ENCODE data around the gene SMIM35.
"Not testable (repeated sequence)": the region's sequence is repeated elsewhere in the genome, so short reads cannot be mapped to it uniquely, and the experiment has no call there.

SMIM35 gene

DNA sequence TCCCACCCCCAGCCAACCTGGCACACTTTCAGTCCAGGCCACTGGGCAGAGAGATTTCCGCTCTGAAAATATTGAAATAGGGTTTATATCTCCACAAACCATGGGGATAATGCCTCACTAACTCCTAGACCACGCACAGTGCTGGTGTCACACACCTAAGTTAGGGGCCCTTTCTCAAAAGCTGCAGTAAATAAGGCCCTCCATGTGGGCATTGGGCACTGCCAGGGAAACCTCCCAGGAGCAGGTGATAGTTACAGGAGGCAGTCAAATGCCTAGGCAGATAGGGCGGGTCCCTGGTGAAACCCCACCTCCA, 103.6 kb downstream of the SMIM35 start:
- no peak for DNase-seq (ENCODE audit: low spot score)

DNA sequence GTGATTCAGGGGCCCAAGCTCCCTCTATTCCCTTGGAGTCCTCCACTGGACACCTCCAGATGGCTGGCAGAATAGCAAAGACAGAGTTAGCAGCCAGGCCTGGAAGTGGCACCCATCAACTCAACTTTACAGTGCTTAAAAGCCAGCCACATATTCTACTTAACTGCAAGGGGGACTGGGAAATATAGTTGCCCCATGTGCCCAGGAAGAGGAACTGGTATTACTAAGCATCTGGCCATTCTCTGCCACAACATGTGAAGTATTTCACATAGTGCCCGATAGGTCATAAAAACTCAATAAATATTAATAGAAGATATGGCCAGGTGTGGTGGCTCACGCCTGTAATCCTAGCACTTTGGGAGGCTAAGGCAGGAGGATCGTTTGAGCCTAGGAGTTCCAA, 106.0 kb downstream of the SMIM35 start:
- no peak for DNase-seq (ENCODE audit: low spot score)

DNA sequence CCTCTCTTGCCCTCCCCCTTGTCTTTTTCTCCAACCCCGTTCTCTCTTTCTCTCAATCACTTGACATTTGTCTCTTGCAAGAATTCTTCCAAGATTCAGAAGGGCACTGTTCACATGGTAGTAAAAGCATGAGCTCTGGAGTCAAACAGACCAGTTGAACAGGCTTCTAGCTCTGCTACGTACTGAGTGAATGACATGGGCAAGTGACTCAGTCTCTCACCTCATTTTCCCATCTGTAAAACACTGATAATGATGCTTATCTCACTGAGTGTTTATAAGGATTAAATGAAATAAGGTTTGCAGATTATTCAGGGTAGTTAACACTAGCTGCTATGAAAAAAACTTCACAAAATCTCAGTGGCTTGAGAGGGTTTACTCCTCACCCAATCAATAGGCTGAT, 106.5 kb downstream of the SMIM35 start:
- DNase-seq (ENCODE audit: low spot score) = no peak

DNA sequence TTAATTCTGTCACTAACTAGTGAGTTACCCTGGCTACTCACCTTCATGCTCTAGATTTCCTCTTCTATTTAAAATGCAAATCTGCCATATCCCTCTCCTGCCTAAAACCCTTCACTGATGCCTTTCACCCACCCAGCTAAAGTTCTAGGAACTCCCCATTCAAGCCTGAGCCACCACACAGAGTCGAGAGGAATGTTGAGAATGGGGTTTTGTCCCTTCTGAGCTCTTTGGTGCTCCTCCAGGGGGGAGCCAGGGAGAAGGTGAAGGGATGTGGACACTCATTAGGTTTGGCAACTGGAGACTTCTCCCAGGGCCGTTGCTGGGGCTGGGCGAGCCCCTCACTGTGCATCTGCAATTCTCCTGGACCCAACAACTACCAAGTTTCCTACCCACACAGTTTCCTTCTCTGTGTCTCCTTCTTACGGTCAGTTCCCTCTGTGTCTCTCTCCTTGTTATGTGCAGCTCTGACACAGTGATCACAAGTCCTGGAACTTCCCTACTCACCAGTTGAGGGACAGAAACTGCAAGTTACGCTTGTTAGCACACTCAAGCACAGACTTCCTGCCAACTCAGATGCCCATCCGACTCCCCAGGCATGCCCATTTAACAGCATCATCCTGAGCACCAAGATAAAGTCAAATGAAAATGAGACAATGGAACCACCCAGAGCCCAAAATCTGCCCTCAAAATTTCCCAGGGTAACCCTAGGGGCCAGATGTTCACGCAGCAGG, 107.1 kb downstream of the SMIM35 start:
- no peak for DNase-seq (ENCODE audit: low spot score)

DNA sequence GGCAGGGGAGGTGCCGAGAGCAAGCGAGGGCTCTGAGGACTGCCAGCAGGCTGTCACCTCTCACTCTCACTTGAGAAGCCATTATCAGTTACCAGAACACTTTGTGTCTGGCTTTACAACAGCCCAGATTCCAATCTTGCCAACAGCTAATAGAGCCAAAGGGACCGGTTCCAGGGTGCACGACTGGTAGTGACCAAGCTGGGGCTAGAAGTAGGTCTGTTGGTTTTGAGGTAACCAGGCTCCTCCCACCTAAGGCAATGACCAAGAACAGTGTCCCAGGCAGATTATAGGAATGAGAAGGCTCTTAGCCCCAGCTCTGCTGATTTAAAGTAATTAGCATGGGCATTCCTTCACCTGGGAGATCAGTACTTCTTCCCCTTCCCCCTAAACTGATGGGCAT, 107.8 kb downstream of the SMIM35 start:
- DNase-seq (ENCODE audit: low spot score) = no peak

DNA sequence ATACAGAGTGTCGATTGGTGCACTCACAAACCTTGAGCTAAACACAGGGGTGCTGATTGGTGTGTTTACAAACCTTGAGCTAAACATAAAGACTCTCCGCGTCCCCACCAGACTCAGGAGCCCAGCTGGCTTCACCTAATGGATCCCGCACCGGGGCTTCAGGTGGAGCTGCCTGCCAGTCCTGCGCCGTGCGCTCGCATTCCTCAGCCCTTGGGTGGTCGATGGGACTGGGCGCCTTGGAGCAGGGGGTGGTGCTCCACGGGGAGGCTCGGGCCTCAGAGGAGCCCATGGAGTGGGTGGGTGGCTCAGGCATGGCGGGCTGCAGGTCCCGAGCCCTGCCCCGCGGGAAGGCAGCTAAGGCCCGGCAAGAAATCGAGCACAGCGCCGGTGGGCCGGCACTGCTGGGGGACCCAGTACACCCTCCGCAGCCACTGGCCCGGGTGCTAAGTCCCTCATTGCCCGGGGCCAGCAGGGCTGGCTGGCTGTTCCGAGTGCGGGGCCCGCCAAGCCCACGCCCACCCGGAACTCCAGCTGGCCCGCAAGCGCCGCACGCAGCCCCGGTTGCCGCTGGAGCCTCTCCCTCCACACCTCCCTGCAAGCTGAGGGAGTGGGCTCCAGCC, 108.4 kb downstream of the SMIM35 start:
- not testable (repeated sequence) for DNase-seq (ENCODE audit: low spot score)

DNA sequence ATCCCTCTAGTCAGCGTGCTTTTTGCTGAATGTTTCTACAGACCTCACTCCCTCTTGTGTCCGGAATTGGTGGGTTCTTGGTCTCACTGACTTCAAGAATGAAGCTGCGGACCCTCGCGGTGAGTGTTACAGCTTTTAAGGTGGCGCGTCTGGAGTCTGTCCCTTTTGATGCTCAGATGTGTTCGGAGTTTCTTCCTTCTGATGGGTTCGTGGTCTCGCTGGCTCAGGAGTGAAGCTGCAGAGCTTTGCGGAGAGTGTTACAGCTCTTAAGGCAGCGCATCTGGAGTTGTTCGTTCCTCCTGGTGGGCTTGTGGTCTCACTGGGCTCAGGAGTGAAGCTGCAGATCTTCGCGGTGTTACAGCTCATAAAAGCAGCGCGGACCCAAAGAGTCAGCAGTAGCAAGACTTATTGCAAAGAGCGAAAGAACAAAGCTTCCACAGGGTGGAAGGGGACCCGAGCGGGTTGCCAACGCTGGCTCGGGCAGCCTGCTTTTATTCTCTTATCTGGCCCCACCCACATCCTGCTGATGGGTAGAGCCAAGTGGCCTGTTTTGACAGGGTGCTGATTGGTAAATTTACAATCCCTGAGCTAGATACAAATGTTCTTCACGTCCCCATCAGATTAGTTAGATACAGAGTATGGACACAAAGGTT, 109.0 kb downstream of the SMIM35 start:
- not testable (repeated sequence) for DNase-seq (ENCODE audit: low spot score)

DNA sequence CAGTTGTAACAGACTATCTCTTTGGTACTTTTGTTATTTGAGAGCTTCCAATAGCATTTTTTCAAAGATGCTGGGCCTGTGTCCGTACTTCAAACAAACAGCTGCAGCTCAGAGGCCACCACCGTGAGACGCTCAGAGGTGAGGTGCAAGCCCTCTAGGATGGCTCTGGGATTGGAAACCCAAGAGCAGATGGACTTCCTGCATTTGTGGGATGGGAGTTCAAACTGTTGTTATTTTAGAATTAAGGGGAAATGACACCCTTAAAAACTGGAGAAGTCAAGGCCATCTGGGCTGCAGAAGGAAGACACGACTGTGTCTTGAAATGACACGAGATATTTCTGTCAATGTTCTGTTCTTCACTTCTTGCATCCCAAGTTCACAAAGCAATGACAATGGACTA, 109.7 kb downstream of the SMIM35 start:
- DNase-seq (ENCODE audit: low spot score) = no peak

DNA sequence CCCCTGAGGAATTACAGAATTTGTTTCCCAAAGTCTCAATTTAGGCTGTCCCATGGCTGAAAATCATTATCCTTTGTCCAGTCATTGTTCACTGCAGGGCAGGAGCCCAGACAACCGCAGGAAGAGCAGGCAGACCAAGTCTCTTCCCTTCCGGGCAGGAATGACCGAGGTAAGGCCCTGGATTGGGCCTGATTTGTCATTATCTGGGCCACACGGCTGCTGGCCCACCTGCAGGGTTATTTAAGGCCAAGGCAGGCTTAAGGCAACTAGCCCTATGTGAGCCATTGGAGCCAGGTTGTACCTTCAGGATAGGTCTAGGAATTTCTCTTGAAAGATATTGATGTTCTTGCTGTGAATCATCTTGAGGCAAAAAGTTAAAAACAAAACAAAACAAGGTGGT, 110.3 kb downstream of the SMIM35 start:
- no peak for DNase-seq (ENCODE audit: low spot score)

DNA sequence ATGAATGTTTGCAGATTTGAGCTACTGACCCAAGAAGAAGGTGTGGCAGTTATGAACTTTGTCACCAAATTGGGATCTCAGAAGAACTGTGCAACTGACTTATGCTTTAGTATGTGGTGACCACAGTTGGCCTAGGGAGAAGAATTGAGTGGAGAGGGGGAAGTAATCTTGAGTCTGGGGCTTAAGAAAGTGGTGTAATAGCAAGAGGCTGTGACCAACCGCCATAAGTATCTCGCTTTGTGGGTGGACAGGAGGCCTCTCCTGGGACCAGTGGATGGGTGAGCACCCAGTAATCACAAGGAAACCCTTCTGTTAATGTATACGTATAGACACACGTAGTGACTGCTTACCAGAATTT, 113.3 kb downstream of the SMIM35 start:
- DNase-seq (ENCODE audit: low spot score) = no peak

DNA sequence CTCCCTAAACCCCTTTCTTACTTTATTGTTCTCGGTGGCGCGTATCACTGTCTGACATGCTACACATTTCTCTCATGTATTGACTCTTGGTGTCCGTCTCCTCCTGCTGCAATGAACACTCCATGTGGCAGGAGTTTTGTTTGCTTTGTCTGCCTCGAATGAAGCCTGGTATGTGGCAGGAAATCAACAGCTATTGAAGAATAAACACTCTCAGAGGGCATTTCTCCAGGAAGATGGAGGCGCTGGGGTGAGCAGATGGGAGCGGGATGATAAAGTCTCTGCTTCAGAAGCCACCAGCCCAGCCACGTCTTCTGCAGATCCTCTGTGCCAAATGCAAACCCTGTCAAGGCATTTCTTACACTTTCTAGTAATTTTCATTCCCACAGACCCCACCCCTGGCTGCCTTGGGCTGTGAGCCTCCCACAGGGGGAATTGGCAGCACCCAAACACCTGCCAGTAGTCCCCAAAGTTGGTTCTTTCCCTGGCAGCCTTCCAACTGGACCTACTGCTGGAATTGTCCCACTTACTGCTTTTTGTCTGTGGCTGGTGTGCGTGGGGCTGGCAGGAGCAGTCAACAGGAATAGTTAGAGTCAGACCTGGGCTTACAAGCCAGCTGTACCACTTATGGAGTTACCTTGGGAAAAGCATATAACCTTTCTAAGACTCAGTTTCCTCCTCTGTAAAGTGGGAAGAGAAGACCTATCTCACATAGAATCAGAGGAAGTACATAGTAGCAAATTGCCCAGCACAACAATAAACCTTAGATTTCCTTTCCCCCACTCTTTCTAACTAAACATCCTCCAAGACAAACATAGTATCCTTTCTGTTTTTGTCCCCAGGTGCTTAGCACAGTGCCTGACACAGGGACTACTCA, 113.9 kb downstream of the SMIM35 start:
- DNase-seq (ENCODE audit: low spot score) = no peak

DNA sequence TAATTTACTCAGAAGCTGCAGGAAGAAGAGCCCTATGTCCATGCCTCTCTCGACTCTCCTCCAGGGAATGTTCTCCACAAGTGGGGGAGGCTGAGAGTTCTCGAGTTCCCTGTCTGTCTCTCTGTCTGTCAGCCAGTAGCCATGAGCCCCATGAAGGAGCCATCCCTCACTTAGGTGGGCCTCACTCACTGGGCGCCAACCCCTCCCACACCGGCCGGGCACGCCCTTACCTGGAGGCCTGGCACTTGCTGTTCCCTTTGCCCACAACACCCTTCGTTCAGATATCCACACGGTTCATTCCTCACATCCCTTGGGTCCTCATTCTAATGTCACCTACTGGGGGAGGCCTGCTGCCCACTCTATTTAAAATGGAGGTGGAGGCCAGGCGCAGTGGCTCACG, 114.7 kb downstream of the SMIM35 start:
- DNase-seq (ENCODE audit: low spot score) = no peak

DNA sequence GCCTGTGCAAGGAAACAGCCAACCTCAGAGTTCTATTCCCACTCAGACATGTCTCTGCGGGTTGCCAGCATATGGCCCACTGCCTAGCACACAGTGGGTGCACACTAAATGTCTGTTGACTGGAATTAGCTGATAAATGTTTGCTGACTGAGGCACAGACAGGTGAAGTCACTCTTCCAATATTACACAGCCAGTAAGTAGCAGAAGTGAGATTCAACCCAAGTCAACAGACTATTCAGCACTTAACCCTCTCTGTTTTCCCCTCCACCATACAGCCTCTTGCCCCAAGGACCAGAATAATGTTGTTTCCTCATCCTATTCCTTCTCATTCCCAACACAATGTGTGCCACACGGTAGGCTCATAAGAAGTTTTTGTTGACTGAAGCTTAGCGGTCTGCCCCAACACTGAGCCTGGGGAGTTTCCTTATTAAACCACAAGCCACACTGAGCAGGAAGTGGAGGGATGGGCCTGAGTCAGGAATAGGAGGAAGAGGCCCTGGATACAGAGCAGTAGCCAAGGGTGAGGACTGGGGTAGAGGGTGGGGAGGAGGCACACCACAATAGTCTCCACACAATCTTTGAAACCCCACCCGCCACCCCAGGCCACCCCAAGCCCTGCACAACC, 116.3 kb downstream of the SMIM35 start:
- peak; percentile 61 for DNase-seq (ENCODE audit: low spot score)

DNA sequence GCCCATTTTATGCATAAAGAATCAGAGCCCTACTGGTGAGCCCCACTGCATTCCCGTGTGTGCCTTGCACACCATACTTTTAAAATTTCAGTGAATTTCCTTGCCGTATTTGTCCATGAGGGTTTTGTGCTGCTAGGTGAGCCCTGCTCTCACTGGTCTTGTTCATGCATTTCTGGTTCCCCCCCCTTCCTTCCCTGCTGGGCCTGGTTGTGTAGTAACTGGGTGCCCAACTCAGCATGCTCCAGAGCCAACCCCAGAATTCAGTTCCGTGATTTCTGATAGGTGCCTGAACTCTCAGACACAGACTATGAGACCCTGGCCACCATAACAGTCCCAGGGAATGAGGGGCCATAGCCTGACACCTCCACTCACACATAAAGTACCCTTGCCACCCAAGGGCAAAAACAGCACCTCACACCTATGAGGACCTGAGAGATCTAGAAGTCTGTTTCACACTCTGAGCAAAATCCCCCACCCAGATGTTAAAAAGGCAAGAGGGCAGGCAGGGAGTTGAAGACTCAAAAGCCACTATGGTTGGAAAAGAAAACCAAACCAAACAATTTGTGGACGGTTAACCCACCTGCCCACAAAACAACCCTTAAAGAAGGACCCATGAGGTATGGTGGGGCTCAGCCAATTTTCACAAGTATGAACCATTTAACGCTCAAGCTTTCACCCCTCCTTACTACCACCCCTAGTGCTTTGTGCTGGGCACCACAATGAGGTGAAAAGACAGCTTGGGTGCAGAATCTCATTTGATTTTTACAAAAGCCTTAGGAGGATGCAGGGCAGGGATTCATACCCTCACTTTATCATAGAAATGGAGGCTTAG, 117.4 kb downstream of the SMIM35 start:
- DNase-seq (ENCODE audit: low spot score) = no peak

DNA sequence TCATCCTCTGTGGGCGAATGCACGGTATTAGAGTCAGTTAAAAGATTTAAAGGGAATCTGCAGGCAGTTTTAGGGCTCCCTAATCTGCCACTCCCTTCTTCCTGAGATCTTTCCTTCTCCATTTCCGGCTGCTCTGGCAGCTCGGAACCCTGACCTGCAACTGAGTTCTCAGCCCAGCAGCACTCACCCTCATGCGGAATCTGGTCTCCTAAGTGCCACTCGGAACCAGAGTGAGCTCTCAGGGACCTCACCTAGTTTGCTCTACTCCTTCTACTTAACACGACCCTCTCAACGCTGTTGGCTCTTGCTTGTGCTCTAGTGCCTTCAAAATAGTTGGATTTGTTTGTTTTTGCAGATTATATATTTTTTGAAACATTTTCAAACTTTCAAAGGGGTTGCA, 119.9 kb downstream of the SMIM35 start:
- DNase-seq (ENCODE audit: low spot score) = no peak

DNA sequence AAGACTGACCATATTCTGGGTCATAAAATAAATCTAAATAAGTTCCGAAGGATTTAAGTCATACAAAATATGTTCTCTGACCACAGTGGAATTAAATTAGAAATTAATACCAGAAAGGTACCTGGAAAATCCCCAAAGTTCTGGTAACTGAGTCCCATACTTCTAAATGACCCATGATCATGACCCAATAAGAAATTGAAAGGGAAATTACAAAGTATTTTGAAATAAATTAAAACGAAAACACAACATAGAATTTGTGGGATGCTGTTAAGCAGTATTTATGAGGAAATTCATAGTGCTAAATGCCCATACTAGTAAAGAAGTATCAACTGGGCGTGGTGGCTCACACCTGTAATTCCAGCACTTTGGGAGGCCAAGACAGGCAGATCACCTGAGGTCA, 123.9 kb downstream of the SMIM35 start:
- no peak for DNase-seq (ENCODE audit: low spot score)

DNA sequence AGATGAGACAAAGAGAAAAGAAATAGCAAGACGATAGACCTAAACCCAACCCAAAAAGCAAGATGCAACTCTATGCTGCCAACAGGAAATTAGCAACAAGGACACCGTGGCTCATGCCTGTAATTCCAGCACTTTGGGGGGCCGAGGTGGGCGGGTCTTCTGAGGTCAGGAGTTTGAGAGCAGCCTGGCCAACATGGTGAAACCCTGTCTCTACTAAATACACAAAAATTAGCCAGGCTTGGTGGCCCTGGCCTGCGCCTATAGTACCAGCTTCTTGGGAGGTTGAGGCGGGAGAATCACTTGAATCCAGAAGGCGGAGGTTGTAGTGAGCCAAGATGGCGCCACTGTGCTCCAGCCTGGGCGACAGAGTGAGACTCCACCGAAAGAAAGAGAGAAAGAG, 124.9 kb downstream of the SMIM35 start:
- DNase-seq (ENCODE audit: low spot score) = no peak

DNA sequence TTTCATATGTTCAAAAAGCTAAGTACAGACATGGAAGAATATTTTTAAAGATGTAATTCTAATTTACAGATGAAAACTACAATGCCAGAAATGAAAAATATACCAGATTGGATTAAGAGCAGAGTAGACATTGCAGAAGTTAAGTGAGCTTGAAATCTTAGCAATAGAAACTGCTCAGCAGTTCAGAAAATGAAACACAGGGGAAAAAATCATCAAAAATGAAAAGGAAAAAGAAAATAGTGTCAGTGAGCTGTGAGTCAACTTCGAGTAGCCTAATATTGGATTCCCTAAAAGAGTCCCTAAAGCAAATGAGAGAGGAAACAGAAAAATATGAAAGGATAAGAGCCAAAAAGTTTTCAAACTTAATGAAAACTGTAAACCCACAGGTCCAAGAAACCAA, 126.4 kb downstream of the SMIM35 start:
- no peak for DNase-seq (ENCODE audit: low spot score)

DNA sequence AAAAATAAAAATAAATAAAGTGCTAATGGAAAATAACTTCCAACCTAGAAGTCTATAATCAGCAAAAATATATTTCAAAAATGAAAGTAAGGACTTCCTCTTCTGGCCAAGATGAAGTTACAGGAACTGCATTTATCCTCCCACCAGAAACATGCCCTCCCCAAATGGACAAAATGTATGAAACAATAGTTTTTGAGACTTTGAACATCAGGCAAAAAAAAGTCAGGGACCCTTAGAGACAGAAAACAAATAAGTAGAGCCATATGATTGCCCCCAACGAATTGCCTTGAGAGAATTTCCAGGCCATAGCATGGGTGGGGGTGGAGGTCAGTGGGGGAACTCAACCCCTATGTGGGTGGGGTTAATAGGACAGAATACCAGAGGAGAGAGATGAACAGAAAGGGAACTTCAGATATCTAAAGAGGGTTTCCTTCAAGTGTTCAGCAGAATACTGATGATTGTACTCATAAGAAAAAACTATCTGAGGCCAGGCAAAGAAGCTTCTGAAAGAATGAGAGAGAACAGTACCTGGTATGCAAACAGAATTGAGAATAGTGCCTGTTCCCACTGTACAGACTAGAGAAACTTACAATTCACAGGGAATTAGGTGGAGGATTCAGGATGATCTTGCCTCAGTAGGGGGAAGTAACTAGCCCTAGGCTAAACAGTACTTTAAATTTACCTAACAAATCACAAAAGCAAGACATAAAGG, 127.2 kb downstream of the SMIM35 start:
- DNase-seq (ENCODE audit: low spot score) = no peak

DNA sequence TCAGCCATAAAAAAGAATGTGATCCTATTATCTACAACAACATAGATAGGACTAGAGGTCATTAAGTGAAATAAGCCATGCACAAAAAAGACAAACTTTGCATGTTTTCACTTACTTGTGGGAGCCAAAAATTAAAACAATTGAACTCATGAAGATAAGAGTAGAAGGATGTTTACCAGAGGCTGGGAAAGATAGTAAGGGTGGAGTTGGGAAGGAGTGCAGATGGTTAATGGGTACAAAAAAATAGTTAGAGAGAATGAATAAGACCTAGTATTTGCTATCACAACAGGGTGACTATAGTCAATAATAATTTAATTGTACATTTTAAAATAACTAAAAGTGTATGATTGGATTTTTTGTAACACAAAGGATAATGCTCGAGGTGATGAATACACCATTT, 127.8 kb downstream of the SMIM35 start:
- DNase-seq (ENCODE audit: low spot score) = no peak

All from CD4-positive, alpha-beta T cell treated with Interleukin-2 at 100 ng/mL for 4 hours (primary cell).